Sciatic nerve (tissue), 2 donors: ENCODE data around the gene GALK2. TPM values are rescaled to one million over a fixed set of nuclear protein-coding genes. Genes with fewer than 3 reads are reported as not detected.
A peak's percentile ranks its signal among the peaks of the same experiment; 100 is the strongest.
"Not testable (repeated sequence)": the region's sequence is repeated elsewhere in the genome, so short reads cannot be mapped to it uniquely, and the experiment has no call there.

Experiments used
- ATAC-seq: fragments of 200-7000 bp; cut with Tn5 transposase; one replicate; pipeline ENCODE4 v1.9.1; 2020; ENCODE audit warnings: mild to moderate bottlenecking, moderate library complexity
- DNase-seq: peaks from one replicate; pipeline ENCODE4 v3.0.0-alpha.2; 2020; ENCODE audit warnings: low spot score
- intact Hi-C: fragments of 100-400 bp; cut with DNase I; formaldehyde crosslinking; loops from one replicate; pipeline ENCODE4 v1.14.2; 2022
- total RNA-seq: library from RNA; stranded (reverse); fragmentation: NEBNext Ultra II Directional; extraction: Animal tissue kit (Norgen Biotek cat#: 25700); gene quantifications from one replicate; pipeline ENCODE4 v1.2.1, GENCODE V29; 2021
- donor health status: DM: no; HTN: no; CAD: no.
- donor health status: DM: no; HTN: no; CAD: no.

Gene GALK2
- total RNA-seq, 1 donor from 2014 or later, result 50.2 TPM

DNA sequence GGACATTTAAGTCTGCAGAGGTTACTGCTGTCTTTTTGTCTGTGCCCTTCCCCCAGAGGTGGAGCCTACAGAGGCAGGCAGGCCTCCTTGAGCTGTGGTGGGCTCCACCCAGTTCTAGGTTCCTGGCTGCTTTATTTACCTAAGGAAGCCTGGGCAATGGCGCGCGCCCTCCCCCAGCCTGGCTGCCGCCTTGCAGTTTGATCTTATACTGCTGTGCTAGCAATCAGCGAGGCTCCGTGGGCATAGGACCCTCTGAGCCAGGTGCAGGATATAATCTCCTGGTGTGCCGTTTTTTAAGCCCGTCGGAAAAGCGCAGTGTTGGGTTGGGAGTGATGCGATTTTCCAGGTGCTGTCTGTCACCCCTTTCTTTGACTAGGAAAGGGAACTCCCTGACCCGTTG, 95.1 kb downstream of the GALK2 start:
- ATAC-seq, intact Hi-C loops: not testable (repeated sequence)

DNA sequence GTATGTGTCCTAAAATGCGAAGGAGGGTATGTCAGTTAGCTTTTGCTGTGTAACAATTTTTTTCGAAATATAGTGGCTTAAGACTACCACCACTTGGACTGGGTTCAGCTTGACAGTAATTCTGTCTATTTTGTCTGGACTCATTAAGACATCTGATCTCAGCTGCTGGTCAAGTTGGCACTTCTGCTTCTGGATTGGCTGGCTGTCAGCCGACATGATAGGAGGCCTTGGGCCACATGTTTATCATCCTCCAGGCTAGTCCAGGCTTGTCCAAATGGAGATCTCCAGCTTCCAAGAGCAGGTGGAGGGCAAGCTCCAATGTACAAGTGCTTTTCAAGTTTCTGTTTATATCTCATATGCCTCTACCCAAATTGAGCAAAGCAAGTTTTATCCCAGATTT, 95.9 kb downstream of the GALK2 start:
- intact Hi-C loops, result no loop called here
- DNase-seq, result no peak
- no peak for ATAC-seq

More for the DNA sequence above, 95.1 kb downstream of the GALK2 start:
- DNase-seq, result not testable (repeated sequence)

DNA sequence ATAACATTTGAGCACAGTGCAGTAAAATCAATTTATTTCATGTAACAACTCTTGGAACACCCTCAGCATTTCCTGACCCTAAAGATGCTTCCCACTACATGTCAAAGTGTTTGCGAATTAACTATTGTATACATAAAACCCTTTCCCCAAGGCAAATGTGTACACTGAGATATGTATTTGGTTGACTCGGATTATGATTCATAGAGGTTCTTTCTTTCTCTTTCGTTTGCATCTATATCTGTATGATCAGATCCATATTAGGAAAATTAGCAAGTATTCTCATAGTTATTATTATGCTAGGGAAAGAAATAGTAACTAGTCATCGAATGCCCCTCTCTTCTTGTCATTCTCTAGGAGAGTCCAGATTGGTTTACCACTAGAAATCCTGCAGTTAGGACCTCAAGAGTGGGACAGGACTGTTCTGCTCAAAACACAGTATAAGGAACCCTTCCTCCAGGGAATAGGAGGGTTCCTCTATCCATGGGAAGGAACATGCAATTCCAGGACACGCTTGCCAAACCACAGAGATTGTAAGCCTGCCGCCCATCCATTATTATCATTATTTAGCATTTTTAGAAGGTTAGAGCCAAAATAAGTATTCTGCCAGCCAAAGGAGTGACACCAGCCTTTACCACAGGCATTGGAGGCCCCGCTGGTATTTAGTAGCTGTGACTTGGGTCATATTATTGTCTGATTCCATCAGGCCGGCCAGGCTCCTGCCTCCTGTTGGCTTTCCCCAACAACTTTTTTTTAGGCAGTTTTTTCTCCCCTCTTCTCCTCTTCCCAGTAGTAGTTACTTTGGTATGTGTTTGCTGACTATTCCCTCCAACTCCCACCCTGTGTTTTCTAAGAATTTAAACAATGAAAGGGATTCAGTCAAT, 100.7 kb downstream of the GALK2 start:
- DNase-seq, result no peak

DNA sequence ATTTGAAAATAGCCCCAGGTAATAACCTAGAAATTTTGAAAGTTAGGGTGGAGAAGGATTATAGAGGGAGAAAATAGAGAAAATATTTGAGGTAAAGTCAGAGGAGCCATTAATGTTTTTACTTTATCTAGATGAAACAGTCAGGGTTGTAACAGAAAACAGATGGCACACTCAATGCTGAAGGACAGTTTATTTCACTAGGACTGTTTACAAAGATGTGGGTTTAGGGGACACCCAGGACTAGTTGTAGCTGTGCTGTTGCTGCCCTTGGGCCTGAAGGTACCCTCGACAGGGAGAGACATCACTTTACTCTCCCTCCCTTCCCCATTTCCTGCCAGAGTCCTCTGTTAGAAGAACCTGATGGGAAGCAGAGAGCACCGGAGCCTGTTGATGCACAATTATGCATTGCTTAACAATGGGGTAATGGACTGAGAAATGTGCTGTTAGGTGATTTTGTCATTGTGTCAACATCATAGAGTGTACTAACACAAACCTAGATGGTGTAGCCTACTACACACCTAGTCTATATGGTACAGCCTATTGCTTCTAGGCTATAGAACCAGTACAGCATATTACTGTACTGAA, 103.8 kb downstream of the GALK2 start:
- DNase-seq, result no peak
- ATAC-seq, result no peak
- intact Hi-C loops, result no loop called here

More for the DNA sequence above, 100.7 kb downstream of the GALK2 start:
- intact Hi-C loops, result no loop called here
- ATAC-seq, result peak; percentile 87

DNA sequence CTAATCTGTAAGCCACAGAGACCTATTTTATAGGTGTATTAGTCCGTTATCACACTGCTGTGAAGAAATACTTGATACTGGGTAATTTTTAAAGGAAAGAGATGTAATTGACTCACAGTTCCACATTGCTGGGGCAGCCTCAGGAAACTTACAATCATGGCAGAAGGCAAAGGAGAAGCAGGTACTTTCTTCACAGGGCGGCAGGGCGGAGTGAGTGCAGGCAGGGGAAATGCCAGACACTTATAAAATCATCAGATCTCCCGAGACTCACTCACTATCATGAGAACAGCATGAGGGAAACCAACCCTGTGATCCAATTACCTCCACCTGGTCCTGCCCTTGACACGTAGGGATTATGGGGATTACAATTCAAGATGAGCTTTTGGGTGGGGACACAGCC, 108.7 kb downstream of the GALK2 start:
- DNase-seq, result no peak
- ATAC-seq, result no peak
- intact Hi-C loops, result no loop called here

DNA sequence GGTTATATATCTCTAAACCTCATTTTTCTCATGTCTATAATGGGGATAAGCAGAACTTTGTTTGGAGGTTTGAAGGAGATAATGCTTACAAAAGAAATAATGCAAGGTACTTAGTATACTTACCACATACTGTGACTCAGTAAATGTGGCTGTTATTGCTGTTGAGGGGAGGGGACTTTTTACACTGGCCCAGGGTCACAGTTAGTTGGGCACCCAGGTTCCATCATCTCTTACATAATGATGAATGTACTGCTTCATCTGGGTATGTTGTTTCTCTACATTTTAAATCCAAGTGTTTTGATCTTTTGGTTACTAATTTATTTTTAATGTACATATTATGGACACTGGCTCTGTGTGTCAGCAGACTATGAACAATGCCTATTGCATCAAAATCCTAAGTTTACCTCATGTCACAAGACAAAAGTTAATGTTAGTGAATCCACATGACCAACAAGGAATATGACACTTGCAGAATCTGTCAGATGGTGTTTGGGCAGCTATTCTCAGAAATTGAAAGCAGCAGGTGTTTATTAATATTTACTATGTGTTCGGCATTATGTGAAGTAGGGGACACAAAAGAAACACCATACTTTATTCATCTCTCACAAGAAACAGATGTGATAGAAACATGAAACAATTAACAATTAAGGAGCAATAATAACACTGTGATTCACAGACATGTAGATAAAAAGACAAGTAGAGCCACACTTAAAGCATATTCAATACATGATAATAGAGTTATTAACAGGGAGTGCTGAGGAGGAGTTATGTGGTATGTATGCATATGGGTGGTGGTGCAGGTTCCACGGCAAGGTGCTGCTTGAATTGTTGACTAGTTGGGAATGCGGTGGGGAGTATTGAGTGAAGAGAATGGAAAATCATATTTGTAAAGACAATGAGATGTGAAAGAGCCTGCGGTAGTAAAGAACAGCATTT, 109.7 kb downstream of the GALK2 start:
- intact Hi-C loops, result loop anchor here (5.0 kb wide), 1 partner anchor 1068 kb away; no protein-coding TSS in a partner anchor
- no peak for DNase-seq
- no peak for ATAC-seq

DNA sequence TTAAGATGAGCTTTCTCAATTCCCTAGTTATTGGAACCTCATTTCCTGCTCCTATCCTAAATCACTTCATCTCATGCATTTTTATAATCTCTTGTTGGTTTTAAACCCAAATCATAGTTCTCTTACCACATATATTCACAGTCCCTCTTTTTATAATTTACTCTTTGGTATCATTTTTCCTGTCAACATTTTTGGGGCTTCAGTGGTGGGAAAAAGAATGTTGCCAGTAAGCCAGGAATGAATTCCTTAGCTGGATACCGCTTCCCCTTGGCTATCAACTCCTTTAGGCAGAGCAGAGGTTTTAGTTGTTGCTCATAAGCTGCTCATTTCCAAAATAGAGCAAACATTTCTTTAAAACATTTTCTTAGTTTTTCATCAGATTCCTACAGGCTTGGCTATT, 112.3 kb downstream of the GALK2 start:
- intact Hi-C loops, result loop anchor here (5.0 kb wide), 1 partner anchor 1065 kb away; no protein-coding TSS in a partner anchor
- ATAC-seq, result no peak

DNA sequence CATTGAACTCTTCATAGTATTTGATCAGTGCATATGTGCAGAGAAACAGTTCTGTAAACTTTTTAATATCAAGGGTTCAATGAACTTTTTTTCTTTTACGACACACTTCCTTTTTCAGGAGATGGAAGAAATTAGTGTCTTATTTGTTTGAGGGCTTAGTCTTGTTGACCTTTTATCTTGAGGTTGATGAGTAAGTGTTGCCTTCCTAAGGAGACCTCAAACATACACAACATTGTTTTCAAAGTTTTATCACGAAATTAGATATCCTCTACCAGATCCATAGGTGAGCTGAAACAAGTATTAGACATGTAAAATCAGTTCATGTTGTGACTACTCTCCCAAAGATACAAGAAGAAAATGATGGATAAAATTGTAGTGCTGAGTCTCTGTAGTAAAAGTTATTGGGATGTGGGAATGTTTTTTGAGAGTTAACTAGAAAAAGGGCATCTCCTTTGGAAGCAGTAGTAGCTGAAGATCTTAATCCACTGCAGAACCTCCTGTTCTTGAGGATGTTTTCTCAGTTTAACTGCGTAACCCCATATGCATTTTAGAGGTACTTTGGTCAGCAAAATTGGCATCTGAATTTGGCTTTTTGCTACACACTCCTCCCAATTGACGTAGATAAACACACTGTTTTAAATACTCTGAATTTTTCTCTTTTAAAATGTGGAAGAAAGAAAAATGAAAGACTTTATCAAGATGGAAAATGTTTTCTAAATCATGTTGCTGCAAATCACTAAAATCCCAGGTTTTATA, 116.8 kb downstream of the GALK2 start:
- ATAC-seq (peak; percentile 77), DNase-seq (no peak)
- intact Hi-C loops, result no loop called here

More for the DNA sequence above, 112.3 kb downstream of the GALK2 start:
- no peak for DNase-seq

DNA sequence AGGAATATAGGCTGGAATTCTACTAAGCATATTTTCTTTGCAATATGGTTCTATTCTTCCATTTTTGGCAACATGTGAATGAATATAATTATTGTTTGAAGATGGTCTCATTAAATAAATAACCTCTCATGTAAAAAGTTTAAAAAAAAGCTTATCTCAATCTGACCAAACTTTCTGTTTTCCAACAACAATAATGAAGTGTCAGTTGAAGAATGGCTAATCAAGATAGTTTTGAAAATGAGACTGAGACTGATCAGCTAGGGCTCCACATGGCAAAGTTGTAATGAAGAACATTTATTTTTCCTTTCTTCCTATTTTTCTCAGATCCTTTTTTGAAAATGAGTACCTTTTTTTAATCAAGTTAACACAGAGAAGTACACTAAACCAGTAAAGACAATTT, 117.4 kb downstream of the GALK2 start:
- ATAC-seq (no peak), DNase-seq (no peak)
- intact Hi-C loops, result no loop called here

DNA sequence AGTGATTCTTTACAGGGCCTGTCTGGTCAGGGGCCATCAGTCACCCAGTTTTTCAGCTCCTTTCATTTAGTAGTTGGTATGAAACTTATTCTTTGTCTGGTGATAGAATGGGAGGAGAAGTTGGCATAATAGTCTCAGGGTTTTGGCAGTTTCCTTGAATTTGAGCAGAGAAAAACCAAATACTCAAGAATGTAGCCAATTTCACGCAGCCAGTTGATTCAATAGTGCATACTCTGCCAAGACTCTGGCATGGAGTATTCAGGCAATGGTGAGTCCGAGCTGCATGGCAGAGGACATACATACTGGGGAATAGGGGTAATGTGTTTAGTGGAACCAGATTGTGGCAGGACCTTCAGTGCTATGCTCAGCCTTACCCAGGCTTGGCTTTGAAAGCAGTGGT, 118.3 kb downstream of the GALK2 start:
- DNase-seq (no peak), ATAC-seq (no peak)
- intact Hi-C loops, result no loop called here

DNA sequence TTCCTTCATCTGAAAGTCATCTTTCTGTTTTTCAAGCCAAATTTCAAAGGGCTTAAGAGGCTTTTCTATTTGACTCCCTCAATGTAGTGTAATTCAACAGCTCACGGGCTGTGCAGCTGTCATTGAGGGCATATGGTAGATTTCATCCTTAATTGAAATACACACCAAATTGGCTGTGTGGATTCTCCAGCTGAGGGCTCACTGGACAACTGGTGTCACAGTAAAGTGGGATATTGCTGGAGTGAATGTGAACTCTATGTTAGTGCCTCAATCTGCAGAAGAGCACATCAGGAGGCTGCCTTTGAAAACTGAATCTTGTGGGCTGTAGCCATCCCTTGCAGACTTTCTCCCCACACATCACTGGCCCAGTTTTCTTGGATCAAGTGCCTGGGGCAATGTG, 120.1 kb downstream of the GALK2 start:
- no peak for ATAC-seq
- intact Hi-C loops, result no loop called here
- DNase-seq, result no peak

DNA sequence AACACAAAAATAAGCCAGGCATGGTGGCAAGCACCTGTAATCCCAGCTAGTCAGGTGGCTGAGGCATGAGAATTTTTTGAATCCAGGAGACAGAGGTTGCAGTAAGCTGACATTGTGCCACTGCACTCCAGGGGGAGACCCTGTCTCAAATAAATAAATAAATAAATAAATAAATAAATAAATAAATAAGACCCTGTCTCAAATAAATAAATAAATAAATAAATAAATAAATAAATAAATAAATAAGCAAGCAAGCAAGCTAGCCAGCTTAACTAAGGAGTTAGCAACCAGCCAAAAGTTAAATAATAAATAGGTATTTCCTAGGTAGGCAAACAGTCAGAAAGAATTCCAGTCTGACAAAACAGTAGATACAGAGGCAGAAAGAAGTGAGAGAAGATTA, 123.9 kb downstream of the GALK2 start:
- intact Hi-C loops, result no loop called here
- ATAC-seq (no peak), DNase-seq (no peak)

DNA sequence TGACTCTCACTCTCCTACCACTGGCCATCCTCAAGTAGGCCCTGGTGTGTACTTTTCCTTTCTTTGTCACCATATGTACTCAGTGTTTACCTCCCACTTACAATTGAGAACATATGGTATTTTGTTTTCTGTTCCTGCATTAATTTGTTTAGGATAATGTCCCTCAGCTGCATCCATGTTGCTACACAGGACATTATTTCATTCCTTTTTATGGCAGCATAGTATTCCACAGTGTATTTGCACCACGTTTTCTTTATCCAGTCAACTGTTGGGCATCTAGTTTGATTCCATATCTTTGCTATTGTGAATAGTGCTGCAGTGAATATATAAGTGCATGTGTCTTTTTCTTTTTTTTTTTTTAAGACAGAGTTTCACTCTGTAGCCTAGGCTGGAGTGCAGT, 126.2 kb downstream of the GALK2 start:
- DNase-seq, result no peak
- no peak for ATAC-seq
- intact Hi-C loops, result no loop called here

DNA sequence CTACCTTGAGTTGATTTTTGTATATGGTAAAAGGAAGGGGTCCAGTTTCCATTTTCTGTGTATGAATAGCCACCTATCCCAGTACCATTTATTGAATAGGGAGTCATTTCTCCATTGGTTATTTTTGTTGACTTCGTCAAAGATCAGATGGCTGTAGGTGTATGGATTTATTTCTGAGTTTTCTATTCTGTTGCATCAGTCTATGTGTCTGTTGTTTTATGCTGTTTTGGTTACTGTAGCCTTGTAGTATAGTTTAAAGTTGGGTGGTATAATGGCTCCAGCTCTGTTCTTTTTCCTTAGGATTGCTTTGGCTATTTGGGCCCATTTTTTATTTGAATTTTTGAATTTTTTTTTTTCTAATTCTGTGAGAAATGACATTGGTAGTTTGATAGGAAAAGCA, 127.5 kb downstream of the GALK2 start:
- DNase-seq (no peak), ATAC-seq (no peak)
- intact Hi-C loops, result no loop called here

DNA sequence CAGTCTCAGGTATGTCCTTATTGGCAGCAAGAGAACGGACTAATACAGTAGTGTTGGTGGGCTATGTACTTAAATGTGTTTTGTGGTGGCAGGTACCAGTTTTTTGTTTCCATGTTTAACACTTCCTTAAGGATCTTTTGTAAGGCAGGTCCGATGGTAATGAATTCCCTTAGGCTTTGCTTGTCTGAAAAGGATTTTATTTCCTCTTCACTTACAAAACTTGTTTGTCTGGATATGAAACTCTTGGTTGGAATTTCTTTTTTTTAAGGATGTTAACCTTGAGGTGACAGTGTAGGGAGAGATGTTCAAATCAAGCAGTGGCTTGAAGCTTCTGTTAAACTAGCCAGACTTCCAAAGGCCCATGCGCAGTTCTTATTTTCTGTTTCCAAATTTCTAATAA, 130.8 kb downstream of the GALK2 start:
- intact Hi-C loops, result no loop called here
- no peak for DNase-seq
- ATAC-seq, result no peak

DNA sequence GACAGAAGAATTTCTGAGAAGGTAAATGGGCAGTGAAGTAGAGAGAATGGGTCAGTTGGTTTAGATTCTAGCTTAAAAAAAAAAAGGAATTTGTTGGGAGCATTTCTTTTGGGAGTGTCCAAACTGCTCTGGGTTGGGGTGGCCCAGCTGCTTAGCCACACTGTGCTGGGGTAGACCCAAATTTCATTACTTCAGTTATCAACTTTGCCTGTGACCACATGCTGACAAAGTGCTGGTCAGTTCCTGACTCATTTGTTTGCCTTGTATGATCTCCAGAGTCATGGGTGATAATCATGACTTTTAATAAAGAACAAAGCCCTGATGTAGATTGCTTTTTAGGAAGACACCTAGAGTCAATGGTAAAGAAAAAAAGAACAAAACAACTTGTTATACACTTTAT, 131.5 kb downstream of the GALK2 start:
- DNase-seq (no peak), ATAC-seq (no peak)
- intact Hi-C loops, result no loop called here

DNA sequence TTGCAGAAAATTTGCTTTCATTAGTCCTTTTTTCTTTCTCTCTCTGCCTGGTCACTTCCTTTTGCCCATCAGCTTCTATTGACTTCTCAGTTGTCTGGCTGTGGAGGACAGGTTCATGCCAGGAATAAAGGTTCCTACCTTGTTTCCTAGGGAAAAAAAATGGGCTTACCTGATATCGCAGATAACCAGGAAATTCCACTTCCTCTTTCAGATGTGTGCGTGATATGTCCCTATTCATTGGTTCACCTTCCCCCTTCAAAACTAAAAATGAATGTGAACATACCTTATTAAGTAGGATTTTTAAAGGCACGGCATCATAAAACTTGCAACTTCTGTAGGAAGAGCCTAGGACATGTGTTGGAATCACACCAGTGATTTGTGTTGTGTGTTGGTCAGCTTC, 133.0 kb downstream of the GALK2 start:
- intact Hi-C loops, result no loop called here
- DNase-seq, result no peak
- ATAC-seq, result no peak

DNA sequence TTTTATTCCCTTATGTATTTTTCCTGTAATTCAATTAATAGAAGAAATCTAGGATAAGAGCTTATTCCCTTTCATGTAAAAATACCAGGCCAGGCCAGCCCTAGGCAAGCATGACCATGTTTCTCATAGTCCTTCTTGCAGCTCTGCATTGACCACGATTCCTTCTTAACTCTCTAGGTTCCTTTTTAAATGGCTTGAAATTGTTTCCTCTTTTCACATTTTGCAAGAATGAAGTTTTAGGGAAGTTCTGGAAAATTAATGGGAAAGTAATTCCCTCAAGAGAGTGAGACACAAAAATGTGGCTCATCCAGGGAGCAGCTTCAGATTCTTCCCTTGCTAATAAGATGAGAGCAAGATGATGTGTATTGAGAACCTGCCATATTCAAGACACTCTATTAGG, 136.5 kb downstream of the GALK2 start:
- DNase-seq (no peak), ATAC-seq (no peak)
- intact Hi-C loops, result no loop called here

DNA sequence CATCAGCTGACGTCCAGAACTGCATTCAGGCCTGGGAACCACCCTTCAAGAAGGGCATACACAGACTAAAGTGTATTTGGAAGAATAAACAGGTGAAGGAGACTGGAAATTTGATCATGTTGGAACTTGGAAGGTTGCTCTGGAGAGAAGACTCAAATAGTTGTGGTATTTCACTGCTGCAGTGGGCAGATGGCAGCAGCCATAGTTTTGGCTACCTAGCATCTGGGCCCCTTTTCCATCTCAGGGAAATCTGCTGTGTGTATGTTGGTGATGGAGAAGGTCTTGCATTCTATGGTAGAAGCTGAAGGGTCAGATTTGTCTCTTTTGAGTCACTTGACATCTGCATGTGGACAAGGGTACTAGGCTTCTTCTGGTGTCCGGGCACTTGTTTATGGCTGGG, 138.6 kb downstream of the GALK2 start:
- ATAC-seq, result no peak
- DNase-seq, result no peak
- intact Hi-C loops, result no loop called here
